ENCODE measurements around the gene ALCAM.

ALCAM gene

DNA sequence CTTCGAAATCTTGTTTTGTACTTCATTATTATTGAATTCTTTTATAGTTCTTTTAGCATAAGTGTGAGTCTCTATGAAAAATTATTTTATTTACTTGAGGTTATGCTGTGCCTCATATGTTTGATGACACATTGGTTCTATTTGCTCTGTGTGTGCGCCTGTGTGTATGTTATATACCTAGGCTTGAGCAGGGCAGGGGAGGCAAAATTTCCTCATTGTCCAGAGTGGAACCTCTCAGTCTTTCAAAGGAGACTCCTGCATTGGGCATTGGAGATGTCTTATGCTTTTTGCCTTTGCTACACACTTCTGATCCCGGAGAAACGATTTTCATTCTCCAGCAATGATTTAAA lies 58.4 kb downstream of the ALCAM start:
- DNase-seq, result no peak

DNA sequence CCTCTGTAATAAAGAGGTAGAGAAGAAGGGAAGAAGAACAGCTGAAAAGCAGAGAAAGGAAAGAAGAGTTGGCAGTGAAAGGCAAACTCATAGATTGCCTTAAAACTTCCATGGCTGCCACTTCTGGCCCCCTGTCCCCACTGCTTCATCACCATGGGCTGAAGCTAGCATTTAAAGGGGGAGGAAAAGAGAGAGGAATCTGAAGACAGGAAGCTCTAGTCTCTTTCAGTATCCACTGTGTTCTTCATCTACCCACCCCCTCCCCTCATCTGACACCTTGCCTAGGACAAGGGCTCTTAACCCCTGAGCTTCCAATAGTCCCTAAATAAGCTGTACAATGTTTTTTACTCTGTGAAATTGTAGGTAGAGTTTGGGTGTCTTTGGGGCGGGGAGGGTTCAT lies 60.6 kb downstream of the ALCAM start:
- DNase-seq, result no peak

DNA sequence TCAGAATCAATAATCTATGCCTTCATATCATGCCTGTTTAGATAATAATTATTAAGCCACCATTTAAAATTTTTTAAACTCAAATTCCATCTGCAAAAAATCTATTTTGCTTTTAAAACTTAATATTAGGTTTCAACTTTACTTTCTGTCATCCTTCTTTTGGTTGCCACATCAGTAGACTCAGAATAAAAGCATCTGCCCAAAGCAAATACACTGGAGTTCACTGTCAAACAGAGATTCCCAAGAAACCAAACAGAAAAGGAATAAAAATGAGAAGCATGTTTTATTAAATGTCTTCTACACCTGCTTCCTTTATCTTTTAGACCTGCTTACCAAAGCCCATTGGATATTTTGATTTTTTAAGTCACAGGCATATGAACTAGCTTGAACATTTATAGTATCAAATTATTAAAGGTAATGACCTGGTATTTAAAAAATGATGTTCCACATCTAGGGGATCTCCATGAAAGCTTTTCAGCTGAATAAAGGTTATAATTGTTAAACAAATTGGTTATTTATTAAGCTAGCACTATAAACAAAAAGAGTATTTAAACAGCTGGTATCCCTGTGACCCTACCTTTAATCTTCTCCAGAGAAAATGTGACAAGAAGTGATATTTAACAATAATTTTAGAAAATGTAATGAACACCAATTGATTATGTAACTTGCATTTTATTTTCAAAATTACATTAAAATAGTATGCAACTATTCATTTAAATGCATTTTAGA lies 62.5 kb downstream of the ALCAM start:
- no peak for DNase-seq

DNA sequence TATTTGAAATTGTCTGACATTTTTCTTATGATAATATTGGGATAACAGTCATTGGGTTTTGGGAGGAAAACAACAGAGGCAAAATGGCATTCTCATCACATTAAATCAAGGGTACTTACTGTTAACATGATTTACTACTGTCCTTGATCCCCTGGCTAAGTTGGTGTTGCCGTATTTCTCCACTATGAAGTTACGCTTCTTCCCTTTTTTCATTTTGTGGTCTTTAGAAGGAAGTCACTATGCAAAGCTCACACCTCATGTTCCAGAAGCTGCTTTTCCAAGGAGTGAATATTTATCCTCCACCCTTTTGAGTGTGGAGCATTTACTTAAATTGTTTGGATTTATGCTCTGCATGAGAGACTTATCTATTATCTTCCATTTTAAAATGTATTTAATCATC lies 63.7 kb downstream of the ALCAM start:
- DNase-seq, result no peak

DNA sequence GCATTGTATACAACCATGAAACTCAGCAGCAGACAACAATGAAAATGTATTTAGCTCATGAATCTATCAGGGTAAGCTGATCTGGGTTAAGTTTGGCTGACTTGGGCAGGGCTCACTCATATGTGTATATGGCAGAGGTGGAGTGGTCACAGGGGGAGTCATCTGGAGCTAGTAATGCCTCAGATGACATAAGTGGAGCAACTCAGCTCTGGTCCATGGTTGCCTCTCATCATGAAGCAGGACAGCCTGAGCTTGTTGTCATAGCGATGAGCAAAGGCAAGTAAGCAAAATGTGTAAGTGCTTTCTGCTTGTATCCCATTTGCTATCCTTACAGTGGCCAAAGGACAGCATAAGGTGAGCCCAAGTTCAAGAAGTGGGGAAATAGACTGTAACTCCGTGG lies 64.5 kb downstream of the ALCAM start:
- peak in 1 of 56 donors; percentile 1 for DNase-seq

DNA sequence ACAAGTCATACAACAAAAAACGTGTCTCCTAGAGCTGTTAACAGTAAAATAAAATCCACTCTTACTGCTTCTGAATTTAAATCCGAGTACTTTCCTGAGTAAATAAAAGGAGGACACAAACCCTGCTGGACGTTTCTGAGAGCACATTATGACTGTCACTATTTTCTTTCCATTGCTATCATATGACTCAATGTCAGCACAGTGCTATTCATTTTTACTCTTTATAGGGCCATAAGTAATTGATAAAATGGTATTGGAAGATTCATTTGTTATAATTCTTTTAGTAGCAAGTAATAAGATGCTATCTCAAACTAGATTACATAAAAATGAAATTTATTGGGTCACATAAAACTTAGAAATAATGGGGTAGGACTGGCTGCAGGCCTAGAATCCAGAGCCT lies 68.6 kb downstream of the ALCAM start:
- DNase-seq, result no peak

DNA sequence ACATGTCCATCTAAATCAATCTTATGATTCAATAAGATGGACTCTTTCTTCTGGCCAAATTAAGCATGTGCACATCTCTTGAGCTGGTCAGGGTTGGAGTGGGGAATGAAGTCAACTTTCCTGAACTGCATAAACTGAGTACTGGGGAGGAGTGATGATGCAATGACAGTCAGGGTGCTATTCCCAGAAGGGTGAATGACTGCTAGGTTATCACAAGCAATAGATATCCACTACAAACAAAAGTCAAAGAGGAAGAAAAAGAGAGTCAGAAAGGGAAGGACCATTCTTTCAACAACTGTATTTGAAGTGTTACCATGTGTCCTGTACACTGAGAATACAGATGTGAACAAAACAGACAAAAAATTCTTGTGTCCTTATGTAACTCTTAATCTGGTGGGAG lies 70.0 kb downstream of the ALCAM start:
- no peak for DNase-seq

DNA sequence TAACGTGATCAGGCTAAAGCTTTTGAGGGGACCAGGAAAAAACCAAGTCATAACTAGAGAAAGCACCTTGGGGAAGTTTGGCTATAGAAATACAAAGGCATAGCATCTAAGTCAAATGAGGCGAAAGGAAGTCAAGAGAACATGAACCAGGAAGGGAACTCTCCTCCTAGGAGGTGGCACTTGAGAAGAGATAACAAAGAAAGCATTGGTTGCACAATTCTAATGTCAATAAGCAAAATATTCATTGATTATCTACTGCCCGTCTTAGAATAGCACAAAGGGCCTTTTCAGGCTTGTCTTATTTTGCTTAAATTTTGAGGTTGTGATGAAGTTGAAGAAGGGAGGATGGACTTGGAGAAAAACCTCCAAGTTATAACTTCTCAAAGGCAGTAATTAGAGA lies 73.4 kb downstream of the ALCAM start:
- DNase-seq, result no peak

DNA sequence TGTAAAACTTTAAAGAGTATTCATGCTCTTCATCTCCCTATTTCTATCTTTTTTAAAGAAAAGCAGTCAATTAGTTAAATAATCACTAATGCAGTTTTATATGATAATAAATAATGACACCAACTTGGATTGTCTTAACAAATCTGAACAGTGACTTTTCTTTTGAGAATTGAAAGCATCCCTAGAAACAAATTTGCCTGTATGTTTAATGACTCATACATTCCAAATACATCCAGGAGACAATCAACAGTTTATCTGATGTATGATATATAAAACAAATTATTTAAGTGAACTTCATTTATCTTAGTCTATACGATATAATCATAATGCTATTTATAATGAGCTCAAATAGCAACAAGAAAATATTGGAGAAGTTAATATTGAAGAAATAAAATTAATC lies 78.0 kb downstream of the ALCAM start:
- DNase-seq, result no peak

DNA sequence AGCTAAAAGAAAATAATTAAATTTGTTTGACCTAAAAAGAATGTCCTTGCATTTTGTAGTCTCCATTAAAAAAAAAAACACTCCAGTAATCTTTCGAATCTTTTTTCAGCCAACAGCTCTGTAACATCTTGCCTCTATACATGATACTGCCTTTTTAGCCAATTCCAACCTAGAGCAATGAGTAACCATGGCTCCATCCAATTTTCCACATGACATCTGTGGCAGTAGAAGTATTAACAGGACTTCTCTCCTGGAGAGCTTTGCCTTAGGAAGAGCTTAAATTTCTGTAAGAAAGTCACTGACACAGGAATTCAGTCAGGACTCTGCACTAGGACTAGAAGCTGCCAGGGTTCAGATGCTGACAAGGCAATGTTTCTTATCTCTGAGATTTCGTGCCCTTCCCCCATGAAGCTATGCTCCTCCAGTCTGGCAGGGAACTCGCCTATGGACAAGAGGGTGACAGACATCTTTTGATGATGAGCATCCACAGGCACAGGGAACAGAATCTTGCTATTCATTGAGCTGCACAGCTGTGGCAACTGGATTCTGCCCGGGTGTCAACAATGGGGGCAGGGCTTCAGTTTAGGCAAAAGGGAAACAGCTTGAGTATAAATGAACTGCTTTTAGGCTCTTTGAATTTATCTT lies 81.8 kb downstream of the ALCAM start:
- peak in 55 of 56 donors; percentile 10 to 96 (median 80) for DNase-seq

DNA sequence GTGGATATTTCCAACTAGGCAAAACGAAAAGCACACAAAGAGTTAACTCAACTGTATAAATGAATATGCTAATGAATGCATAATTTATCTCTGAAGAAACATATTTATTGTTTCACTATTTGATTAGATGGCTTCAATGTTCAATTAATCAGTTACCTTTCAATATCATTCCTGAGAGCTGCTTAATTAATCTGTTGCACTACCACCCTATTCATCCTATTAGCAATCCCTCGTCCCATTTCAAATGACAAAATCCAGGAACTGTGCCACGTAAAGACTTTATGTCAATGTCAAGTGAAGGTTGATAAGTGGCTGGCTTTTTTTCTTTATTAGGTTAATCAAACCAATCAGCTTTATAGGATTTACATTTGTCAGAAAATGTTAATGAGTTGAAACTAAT lies 82.7 kb downstream of the ALCAM start:
- DNase-seq, result no peak

DNA sequence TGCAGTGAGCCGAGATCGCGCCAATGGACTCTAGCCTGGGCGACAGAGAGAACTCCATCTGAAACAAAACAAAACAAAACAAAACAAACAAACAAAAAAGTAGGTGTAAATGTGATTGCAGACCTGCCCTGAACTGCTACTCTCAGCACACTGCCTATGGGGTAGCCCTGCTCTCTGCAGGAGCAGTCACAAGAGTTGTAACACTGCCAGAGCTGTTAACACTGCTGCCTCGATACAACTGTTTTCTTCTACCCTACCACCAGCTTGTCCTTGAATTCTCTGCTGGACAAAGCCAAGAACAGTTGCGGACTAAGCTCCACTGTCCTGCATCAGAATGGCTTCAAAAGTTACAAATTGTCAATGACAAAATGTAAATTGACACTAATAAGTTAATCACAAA lies 89.3 kb downstream of the ALCAM start:
- peak in 9 of 56 donors; percentile 5 to 34 (median 13) for DNase-seq

DNA sequence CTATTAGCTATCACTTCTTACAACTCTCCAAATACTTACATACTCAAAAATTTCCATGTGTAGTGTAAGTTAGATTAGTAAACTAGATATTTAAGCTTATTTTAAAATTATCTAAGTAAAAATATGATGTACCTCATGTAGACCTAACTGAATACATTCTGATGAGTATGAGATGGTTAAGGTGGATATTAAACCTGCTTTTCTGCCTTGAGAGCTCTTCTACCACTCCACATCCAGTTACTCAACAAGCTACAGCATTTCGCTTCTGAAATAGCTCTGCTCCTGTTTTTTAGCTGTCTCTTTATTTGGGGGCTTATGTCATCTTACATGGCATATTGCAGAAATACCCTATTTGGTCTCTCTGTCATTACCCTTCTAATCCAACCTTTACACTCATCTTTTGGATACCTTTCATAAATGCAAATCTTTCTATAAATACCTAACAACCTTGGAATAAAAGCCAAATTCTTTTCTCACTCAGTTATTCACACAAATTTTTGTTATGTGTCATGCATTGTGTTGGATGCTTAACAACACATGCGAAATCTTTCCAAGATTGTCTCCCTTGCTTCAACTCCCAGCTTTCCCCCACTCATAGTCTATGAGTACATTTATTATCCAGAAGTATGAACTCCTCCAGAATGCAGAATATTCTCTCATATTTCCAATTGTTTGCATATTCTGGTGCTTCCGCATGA lies 92.0 kb downstream of the ALCAM start:
- no peak for DNase-seq

DNA sequence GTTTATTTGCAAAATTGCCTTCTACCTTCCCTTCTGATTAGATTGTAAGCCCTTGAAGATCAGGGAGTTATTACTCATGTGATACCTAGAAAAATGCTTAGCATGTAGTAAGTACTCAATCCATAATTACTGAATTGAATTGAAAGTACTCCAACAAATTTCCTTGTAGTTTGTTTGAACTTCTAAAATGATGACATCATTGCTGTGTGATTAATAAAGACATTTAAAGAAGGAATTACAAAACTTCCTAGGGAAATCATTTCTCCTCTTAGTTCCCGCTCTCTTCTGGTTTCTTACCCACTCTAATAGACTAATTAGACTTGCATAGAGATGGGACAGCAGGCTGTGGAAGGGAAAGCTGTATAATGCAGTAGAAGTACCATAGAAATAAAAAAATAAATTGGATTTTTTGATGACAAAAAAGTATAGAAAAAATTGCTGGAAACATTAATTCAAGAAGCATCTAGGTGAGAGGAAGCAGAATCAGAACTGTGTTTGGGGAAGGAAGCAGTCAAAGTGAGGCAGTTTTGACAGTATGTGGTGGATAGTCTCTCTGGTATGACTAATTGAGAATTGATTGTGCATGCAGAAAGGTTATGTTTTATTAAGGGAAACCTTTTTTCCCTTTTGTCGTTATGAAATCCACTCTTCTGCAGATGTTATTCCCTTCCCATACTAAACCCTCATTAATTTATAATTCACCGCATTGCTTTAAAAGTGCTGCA lies 93.0 kb downstream of the ALCAM start:
- DNase-seq, result no peak

DNA sequence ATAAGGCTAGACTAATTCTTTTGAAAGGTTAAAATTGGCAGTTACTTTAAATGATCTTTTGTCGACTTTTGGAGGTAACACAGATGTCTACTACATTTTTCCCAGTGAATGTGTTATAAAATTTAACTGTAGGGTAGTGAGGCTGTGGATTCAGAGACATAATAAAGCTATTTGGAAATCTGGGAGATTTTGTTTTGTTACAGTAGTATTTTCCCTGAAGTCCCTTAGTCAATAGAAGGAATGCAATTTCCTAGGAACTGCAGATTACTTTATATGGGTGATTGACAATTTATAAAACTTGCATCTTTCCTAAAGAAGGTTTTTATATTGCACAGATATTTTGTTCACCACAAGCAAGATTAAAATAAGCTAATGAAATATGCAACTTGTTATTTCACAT lies 96.9 kb downstream of the ALCAM start:
- DNase-seq, result no peak

DNA sequence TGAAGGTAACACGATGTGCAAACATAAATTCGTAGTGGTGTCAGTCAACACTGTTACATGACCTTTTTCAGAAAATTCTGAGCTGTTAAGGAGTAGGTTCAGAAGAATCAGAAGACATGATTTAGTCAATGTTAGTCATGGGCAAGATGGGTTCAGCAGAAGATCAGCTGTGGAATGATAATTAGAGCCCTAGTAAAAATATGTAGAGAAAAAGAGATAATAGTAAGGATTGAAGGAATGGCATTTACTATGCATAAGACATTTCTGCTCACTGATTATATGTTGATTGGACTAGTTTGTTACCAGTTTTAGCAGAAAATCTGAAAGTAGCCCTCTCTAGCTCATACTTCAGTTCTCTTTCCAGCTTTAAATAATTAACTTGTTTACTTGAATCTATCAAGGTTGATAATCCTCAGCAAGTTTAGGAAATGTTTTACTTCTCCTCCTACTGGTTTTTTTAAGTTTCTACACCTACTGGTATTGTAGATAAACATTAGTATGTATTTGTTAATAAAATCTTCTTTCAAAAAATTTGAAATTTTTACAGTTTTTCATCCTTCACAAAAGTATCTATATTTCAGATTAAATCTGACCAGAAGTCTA lies 98.6 kb downstream of the ALCAM start:
- no peak for DNase-seq

DNA sequence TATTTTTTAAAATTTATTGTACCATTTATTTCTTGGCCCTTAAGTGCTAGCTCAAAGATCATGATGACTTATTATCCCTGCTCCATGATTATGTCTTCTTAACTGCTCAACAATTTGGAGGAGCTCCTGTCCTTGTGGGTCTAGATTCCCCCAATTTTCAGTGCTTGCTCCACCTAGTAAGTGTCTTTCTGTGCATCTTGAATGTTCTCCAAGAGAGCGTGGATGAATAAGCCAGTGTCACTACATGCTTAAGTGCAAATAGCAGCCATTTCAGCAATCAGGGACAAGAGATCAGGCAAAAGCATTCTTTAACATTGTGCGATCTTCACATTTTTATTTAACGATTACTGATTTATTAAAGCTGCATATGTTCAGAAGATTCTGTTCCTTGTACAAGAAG lies 99.4 kb downstream of the ALCAM start:
- no peak for DNase-seq

DNA sequence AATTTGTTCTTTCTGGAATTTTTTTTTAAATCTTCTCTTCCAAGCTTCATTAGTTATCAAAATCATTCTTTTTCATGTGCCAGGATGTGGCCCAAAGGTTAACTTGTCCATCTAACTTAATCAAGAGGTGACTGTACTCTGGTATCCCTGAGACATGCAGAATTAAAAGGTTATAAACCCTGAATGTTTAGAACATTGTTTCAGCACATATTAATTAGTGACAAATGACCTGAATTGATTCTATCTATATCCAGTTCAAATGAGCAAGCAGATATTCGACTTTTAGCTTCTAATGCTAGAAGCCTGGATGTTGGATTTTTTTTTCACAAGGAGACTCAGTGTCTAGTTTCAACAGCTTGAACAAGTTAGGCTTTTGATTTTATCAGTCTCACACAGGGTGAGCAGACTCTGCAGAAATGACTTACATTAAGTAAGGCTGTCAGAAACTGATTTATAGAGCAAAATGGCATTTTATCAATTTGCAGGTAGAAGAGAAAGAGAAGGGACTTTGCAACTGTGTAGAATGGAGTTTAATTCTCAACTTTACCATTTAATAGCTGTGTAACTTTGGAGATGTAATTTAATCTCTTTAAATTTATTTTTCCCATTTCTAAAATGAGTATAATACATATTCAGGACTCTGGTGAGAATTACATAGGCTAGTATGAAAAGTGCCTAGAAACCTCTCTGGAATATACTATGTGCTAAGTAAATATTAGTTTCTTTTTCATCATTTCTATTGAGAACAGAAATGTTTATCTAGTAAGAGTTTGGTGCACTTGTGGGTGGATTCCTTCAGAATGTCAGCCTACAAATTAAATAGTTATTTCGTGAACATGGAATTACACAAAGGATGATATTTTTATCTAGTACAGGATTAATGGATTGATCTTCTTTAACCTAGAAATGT lies 100.0 kb downstream of the ALCAM start:
- no peak for DNase-seq

DNA sequence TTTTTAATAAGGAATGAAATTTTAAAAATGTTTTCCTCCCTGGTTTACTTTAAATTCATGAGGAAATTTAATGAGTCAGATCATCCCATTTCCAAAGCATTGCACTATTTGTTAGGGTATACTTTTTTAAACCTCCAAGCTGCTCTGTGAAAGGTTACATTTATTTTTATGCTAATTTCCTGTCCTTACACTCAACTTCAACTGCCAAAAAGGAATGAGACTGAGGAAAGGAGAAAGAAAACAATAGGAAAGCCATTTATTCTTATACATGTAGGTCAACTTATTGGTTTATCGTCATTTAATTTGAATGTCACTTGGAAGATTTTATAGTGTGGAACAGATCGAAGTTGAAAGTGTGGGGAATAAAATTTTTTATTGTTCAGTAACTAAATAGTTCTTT lies 104.1 kb downstream of the ALCAM start:
- no peak for DNase-seq

DNA sequence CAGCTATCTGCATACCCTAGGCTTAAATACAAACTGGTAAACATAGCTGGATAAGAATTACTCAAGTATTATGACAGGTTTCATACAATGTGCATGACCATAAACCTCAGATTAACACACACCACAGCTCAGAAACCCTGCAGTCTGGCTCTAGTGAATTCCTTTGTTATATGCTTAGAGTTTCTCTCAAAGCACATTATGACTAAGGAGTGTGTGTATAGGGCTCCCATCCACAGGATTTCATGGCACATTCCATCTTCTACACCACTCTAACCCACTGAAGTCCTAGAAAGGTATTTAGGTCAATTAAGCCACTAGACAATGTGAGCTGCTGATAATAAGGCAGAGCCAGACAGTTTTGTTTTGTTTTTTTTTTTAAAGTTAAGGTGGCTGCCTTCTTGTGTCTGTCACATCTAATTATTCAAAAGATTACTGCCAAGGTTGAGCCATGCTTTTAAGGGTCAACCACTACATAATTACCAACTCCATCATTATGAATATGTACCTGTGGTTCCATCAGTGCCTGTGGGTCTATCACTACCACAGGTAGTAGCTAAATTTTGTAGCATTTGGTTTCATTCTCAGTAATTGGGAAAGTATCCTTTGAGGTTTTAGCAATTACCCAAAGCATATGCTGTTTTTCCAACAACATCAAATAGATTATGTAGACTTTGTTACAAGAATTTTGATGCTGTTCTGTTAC lies 107.0 kb downstream of the ALCAM start:
- no peak for DNase-seq

Measured in nucleus accumbens (tissue), 56 donors.